LoVo (cell line): ENCODE results near the gene ABCA4.

Experiments
- DNase-seq: peaks from one replicate; pipeline ENCODE4 v3.0.0-alpha.2; 2016; ENCODE audit warnings: low spot score

The ABCA4 gene

GRCh38 chr1:94027721-94028515 lies 93.0 kb downstream of the ABCA4 start:
- no peak for DNase-seq

GRCh38 chr1:94026619-94027380 lies 94.1 kb downstream of the ABCA4 start:
- DNase-seq = no peak

- peak; percentile 69 for DNase-seq
Measured at GRCh38 chr1:94025383-94026340, 95.3 kb downstream of the ABCA4 start.

- DNase-seq = no peak
Measured at GRCh38 chr1:94024104-94024792, 96.7 kb downstream of the ABCA4 start.

- DNase-seq = no peak
Measured at GRCh38 chr1:94022471-94023189, 98.3 kb downstream of the ABCA4 start.

GRCh38 chr1:94020764-94021579 lies 100.0 kb downstream of the ABCA4 start:
- no peak for DNase-seq

- DNase-seq = no peak
Measured at GRCh38 chr1:94019327-94019726, 101.6 kb downstream of the ABCA4 start.

- no peak for DNase-seq
Measured at GRCh38 chr1:94017155-94017829, 103.7 kb downstream of the ABCA4 start.

- no peak for DNase-seq
Measured at GRCh38 chr1:94015489-94015817, 105.5 kb downstream of the ABCA4 start.

GRCh38 chr1:94014635-94015488 lies 106.1 kb downstream of the ABCA4 start:
- DNase-seq = peak; percentile 17

- no peak for DNase-seq
Measured at GRCh38 chr1:94014087-94014486, 106.9 kb downstream of the ABCA4 start.

GRCh38 chr1:94013367-94013878 lies 107.5 kb downstream of the ABCA4 start:
- no peak for DNase-seq

- no peak for DNase-seq
Measured at GRCh38 chr1:94012708-94013366, 108.1 kb downstream of the ABCA4 start.

GRCh38 chr1:94011709-94012595 lies 109.0 kb downstream of the ABCA4 start:
- DNase-seq = no peak

GRCh38 chr1:94011129-94011528 lies 109.8 kb downstream of the ABCA4 start:
- no peak for DNase-seq

GRCh38 chr1:94009304-94009703 lies 111.6 kb downstream of the ABCA4 start:
- no peak for DNase-seq

- no peak for DNase-seq
Measured at GRCh38 chr1:94006604-94007003, 114.3 kb downstream of the ABCA4 start.
